ENCODE results near the gene WDR7. TPM values are rescaled to one million over a fixed set of nuclear protein-coding genes. Genes with fewer than 3 reads are reported as not detected.

The WDR7 gene
- polyA plus RNA-seq, 5 donors, result 10.4 to 14.2 (median 12.1) TPM

DNA sequence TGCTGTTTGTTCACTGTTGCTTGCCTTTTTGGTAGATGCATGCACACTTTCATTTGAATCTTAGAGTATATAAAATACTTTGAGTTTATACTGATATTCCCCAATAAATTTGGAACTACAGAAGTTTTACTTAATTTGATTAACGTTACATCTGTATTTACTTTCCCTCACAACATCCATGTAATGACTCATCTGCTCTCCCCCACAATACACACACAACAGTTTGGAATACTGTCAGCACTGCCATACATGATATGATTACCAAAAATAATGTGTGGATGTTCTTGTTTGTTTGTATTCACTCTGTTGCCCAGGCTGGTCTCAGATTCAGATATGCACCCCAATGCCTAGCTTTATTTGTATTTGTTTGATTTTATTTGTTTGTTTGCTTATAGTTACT lies 144.2 kb downstream of the WDR7 start:
- DNase-seq, result no peak

DNA sequence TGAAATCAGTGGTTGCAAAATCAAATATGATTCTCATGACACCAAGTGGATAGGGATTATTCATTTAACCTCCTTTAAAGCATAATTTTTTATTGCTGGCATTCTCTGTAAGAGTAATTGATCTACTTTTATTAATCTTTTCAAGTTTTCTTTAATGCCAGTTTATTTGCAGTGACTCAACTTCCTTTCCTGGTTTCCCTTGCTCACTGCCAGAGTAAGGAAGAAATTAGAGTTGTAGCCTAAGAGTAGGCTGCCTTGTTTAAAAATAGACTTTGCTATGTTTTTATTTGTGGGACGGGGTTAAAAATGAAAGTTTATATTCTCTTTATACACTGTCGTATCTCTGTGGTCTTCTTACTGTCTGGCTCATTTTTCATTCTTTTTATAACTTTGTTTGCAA lies 148.6 kb downstream of the WDR7 start:
- DNase-seq, result no peak

DNA sequence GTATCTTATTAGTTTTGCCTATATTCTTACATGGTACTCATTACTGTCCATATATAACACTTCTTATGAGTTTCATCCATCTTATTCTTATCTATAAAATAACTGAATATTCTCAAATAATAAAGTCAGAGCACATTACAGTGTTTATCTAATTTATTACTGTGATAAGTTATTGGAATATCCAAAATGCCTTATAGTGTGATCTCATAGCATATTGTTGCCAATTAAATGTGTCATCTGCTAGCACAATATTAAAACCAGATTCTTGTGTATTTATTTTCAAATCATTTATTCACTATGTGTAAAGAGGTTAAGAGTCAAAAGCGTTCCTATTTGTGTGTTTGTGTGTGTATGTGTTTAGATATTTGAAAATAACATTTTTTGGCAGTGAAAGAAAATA lies 151.9 kb downstream of the WDR7 start:
- no peak for DNase-seq

DNA sequence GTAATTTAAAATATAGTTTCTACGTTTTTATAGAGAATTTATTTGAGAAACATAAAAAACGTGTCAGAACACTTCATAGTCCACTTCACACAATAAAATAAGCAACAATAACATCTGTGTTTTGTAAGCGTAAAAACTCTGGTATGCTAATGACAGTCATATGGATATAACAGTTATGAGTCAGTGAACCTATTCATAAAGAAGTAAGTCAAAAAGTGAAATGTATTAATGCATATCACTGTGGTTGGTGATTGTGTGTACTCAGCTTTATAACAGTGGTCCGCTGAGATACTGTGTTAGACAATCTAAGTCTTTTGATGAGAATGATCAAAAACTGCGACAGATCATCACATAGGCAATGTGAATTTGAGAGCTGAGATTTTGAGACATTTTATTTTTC lies 153.2 kb downstream of the WDR7 start:
- no peak for DNase-seq

DNA sequence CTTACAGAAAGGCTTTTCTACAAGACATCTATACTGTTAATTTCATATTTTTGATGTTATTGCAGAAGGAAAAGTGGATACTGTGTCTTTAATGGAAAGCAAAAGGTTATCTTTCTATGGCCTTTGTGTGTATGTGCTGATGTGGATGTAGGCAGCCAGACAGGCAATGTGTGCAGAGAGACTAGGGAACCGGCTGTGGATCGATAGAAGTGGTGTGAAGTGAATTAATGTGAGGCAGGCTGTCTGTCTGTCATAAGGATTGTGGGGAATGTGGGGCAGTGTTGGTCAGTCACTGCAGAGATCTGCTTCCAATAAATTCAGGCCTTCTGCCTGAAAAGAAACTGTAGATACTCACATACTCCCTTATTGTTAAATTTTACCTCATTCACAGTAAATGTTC lies 156.7 kb downstream of the WDR7 start:
- DNase-seq, result no peak

DNA sequence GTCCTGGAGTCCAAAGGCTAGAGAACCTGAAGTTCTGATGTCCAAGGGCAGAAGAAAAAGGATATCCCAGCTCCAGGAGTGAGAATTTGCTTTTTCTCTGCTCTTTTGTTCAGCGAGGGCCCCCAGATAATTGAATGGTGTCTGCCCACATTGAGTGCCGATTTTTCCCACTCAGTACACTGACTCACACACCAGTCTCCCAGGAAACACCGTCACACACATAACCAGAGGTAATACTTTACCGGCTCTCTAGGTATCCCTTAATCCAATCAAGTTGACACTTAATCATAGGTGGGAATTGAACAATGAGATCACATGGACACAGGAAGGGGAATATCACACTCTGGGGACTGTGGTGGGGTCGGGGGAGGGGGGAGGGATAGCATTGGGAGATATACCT lies 161.5 kb downstream of the WDR7 start:
- no peak for DNase-seq

DNA sequence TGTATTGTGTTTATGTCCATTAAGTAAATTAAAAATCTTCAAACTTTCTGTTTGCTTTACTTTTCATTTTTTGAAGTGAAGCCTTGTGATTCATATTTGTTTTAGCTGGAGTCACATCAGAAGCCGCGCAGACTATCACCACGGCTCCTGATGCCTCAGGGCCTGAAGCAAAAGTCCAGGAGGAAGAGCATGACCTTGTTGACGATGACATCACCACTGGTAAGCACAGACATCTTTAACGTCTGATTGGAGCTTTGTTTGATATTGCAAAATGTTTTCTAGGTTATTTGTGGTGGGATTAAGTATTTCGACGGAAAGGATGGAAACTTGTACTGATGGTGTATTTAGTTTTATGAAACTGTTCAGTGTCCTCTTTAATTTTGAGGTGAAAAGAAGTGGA lies 164.8 kb downstream of the WDR7 start:
- no peak for DNase-seq

DNA sequence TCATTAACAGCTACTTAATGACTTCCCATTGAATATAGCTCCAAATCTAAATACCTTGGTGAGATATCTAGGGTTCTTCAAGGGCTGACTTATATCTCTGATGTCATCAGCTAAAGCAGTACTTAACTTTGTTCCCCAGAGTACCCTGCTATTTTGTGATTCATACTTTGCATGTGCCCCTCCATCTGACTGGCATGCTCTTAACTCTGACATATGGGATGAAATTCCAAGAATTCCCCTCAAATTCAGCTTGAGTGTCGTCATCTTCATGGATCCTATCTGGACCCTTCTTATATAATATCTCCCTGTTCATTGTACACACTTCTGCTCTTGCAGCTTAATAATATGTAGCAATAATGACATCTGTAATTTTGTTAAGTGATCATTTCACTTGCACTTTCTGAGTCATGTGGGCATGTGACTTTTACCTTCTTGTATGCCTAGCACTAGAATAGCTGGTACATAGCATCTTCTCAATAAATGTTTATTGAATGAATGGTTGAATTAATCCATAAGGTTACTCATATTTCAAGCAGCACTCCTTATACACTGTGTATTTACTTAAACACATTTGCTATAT lies 172.9 kb downstream of the WDR7 start:
- no peak for DNase-seq

DNA sequence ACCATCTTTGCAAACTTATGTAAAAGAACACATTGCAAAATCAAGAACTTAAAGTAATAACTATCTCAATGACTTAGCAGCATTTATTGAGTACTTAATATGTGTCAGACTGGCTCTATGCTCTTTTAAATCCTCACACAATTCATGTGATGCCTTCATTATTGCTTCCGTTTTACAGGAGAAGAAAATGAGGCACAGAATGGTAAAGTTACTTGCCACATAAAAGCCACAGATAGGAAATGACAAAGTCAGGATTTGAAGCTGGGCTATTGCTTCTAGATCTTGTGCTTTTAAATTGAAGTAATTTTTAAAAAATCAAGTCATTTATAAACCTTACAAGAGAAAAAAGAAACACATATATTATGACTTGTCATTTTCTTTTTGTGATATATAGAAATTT lies 174.2 kb downstream of the WDR7 start:
- DNase-seq, result no peak

DNA sequence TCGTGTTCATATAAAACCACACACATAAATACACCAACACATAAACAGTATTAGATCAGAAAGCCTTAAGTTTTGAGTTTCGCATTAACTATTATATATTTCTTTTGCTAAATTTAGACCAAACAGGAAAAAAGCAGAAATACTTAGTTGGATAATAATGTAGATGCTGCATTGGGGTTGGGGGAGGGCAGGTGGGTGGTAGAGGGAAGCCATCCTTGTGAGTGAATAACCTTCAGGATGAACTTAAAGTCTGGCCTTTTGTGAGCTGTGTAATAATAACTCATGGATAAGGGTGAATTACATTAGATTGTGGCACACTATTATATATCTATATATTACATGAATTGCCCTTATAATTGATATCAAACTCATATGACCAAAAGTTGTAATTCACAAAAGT lies 174.7 kb downstream of the WDR7 start:
- no peak for DNase-seq

DNA sequence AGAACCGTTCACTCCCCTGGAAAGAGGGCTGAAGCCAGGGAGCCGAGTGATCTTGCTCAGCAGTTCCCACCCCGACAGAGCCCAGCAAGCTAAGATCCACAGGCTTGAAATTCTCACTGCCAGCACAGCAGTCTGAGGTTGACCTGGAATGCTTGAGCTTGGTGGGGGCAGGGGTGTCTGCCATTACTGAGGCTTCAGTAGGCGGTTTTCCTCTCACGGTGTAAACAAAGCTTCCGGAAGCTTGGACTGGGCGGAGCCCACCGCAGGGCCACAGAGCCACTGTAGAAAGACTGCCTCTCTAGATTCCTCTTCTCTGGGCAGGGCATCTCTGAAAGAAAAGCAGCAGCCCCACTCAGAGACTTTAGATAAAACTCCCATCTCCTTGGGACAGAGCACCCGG lies 180.8 kb downstream of the WDR7 start:
- no peak for DNase-seq

DNA sequence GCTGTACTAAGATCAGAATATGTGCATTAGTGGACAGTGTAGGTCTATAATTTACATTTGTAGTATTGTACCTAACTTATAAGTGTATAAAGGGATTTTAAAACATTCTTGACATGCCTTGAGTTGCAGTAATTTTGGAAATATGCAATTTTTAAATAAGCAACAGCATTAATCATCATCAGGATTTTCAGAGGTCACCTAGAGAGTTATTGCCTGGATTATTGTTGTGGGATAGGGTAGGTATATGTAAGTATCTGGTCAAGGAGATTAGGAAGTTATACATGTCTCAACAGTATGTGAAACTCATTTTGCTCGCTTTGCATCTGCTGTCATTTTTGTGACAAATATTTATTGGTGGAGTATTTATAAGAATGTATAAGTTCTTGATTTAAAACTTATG lies 184.2 kb downstream of the WDR7 start:
- DNase-seq, result no peak

DNA sequence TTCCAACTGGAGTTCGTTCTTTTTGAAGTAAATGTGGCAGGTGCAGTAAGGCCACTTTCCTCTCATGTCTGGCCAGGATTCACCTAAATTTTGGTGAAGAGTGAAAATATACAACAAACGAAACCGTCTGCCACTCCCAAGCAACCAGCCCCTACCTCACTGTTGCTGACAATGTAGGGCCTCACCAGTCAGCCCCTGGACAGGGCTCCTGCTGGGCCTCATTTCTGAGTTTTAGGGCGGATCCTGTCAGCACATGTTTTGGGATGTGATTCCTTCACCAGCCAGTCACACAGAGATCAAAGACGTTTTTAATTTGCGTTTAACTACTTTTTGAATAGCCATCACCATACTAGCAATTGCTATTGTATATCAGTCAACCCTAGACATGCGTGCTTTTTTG lies 185.0 kb downstream of the WDR7 start:
- DNase-seq, result no peak

DNA sequence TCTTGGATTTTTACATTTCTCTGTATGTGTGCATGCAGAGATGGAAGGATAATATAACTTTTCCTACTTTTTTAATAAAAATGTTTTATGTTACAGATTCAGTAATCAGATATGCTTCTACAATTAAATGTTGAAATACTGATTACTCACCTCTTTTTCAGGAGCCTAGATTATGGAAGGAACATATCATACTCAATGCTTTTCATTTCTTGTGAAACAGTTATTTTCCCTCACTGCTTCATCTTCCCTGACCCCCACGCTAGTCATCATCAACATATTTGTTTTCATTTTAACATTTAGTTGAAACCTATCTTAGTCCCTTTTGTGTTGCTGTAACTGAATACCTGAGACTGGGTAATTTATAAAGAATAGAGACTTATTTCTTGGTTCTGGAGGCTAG lies 190.7 kb downstream of the WDR7 start:
- no peak for DNase-seq

DNA sequence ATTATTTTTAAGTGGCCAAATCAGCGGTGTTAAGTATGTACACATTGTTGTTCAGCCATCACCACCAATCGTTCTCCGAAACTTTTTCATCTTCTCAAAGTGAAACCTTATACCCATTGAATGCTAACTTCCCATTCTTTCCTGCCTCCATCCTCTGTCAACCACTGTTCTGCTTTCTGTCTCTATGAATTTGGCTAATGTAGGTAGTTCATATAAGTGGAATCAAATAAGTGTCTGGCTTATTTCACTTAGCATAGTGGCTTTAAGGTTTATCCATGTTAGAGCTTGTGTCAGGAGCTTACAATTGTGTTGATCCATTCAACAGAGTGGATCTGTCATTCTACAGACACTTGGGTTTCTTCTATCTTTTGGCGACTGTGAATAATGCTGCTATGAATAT lies 192.1 kb downstream of the WDR7 start:
- no peak for DNase-seq

DNA sequence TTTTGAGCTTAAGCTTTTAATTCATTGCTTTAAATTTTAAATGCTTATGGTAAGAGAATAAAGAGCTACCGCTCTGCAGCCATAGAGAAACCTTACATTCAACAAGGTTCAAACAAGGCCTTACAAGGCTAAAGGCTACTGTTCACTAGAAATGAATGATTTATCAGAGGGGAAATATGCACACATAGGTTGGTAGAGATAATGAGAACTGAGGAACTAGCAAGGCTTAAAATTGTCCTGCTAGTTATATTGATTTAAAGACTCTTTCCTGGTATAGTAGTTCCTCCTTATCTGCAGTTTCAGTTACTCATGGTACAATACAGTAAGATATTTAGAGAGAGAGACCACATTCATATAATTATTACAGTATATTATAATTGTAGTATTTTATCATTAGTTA lies 193.4 kb downstream of the WDR7 start:
- no peak for DNase-seq

DNA sequence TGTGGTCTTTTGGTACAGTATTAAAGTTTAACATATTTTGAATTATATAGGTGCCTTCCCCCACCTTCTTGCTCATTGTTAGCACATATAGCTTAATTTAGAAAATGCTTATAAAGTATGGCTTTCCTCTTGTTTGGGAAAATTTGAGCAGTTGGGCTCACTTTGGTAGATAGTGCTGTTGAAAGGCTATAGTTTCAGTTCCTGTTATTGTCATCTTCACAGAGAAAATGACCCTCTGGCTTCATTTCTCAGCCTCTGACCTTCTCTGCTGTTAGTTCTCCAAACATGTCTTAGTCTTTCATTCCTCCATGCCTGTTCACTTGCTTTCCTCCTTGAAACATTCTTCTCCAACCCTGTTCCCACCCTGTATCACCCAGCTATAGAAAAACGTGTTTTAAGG lies 200.6 kb downstream of the WDR7 start:
- no peak for DNase-seq

DNA sequence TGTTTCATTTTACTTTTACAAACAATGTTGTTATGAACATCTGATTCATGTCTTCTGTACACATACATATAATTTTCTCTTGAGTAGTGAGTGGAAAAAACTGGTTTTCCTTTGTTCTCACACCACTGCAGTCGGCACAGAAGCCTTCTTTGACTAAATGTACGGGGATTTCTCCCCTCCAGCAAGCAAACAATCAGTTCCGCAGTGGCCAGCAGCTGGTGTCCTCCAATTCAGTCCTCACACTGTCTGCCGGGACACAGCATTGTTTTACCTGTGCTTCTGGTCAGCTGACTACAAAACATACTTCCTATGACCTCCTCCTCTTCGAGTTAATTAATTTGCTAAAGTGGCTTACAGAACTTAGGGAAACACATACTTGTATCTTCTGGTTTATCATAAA lies 202.8 kb downstream of the WDR7 start:
- no peak for DNase-seq

DNA sequence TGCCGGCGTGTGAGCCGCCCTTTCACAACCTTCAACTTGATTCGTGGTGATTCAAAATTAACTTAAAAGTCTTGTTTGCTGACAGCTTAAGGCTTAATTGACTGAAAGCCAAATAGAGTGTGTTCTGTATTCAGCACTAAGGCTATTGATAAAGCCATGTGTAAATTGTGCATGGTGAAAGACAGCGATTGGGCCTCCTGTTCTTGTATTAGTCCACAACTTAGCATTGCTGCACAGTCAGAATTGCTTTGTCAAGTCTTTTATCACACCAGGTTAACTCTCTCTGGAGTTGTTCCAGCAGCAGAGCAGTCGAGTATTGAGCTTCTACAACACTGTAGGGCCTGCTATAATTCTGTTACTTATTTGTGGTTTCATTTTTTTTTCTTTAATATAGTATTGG lies 210.1 kb downstream of the WDR7 start:
- DNase-seq, result no peak

DNA sequence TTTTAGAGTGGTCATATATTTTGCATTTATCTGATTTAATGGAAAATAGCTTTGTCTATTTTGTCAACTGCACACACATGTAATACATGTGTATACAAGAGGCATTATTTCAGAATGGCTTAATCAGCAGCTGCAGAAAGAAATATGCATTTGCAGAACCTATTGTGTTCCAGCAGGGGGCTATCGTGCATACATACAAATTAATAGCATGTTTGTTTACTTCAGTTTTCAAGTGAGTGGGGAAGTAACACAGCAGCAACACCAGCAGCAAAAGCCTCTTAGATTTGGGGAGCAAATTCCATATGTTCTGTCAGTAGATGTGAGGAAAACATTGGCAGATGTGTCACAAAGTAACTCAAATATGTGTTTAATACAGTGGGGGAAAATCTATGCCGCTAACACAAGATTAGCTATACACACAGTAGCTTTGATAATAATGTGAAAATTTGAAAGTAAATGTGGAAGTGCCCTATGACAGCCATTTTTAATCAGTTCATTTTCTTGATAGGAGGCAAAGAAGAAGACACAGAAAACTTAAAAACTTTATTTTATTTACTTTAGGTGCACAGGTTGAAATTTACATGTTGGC lies 218.1 kb downstream of the WDR7 start:
- DNase-seq, result peak; percentile 37 to 46

DNA sequence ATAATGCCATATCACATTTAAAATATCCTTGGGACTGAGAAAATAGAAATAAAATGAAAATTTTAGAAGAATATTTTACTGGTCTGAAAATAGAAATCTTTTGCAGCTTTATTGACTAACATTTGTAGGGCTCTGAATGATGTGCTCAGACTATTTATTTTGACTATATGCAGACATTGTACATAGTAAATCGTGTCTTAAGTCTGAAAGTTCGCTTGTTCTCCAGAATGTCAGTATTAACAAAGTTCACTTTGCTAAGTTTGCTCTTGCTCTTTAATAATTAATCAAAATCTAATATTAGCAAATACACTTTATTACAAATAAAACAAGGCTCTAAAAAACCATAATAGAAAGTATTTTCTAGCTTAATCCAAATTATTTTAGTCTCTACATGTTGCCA lies 219.8 kb downstream of the WDR7 start:
- DNase-seq, result no peak

DNA sequence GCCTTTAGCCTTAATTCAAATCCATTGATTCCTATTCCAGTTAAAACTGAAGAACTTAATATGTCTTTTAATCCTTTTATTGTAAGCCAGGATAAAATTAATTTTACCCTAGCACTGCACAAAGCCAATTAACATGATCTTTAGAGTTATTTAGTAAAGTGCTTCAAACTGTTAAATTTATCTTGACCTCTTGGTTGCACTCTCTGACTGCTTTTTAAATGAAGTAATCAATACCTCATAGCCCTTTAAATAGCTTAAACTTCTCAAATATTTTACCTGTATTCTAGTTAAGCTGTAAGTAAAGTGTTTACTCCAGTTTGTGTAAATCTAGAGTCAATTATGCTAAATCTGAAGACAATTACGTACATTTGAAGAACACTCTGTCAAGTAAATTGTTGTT lies 221.0 kb downstream of the WDR7 start:
- no peak for DNase-seq

DNA sequence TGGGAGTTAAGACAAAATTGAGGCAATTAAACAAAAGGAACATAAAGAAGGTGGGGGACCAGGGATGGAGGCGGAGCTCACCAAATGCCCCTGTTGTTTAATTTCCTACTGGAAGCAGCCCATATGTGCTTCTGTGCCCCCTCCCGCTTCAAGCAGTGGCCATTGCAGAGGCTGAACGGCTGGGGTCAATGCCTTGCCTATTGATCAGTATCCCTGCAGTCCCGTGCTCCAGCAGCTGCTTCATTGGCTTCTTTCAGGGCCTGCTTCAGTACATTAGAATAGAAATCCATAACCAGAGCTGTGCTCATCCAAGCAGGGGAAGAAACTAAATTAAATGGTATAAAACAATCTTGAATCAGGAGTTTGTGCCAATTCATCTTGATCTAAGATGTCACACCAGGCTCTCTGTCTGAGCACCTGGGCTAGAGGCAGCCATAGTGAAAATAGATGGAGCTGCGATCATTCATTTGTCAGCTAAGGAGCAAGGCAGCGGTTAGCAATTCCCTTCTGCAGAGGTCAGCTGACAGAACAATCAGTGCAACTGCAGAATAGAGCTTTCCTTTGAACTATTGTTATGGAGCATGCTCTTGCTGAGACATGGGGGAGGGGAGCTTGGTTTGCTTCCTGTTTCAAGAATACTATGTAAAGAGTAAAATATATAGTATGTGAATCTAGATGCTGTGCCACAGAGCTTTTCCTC lies 222.4 kb downstream of the WDR7 start:
- peak in 1 of 2 donors; percentile 3 for DNase-seq

DNA sequence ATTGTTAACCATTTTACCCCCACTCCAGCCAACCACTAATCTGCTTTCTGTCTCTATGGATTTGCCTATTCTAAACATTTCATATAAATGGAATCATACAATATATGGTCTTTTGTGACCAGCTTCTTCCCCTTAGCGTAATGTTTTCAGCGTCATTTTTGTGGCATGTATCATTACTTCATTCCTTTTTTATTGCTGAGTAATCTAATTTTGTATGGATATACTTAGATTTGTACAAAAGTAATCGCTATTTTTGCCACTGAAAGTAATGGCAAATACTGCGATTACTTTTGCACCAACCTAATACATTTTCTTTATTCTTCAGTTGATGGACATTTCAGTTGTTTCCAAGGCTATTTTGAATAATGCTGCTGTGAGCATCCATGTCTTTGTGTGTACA lies 227.6 kb downstream of the WDR7 start:
- no peak for DNase-seq
